H1 (cell line): Measurements from ENCODE around the gene ADGRE2. TPM values are rescaled to one million over a fixed set of nuclear protein-coding genes. Genes with fewer than 3 reads are reported as not detected.

Experiments used
- CTCF ChIA-PET: fragments of 300-600 bp; sonication (Branson Sonifier 250); formaldehyde crosslinking; loops from one replicate; lab custom pipeline; 2021; ENCODE audit not compliant: partially characterized antibody; lab: Charles Lee
- POLR2A ChIA-PET: fragments of 300-600 bp; sonication (Branson Sonifier 250); formaldehyde crosslinking; loops from one replicate; lab custom pipeline; 2021; ENCODE audit warnings: inconsistent platforms; ENCODE audit not compliant: partially characterized antibody; lab: Charles Lee
- DNase-seq, 2 experiments: peaks; one replicate each; pipeline versions ENCODE4 v3.0.0 to v3.0.0-alpha.2; 2010 to 2022; ENCODE audit warnings: low spot score in 2 of 2, low read depth in 1 of 2, mixed read lengths in 1 of 2
- FAIRE-seq: peaks from 2 replicates; lab custom pipeline; 2011; peaks lifted over from hg19 to GRCh38; lab: Jason Lieb, UNC
- H2AFZ ChIP-seq: 2 replicates; pipeline ENCODE4 v1.8.1; 2012; ENCODE audit warnings: low read length, inconsistent platforms
- H2AK5ac ChIP-seq: 2 replicates; pipeline ENCODE4 v1.6.1; 2013; ENCODE audit warnings: low read depth, low read length
- H2BK120ac ChIP-seq: replicated peaks from 2 replicates; pipeline ENCODE3; 2013; ENCODE audit warnings: low read depth, low read length, inconsistent platforms
- H2BK12ac ChIP-seq: 2 replicates; pipeline ENCODE4 v1.6.1; 2013; ENCODE audit warnings: low read depth, low read length
- H2BK15ac ChIP-seq: 2 replicates; pipeline ENCODE4 v1.6.1; 2013; ENCODE audit warnings: low read length
- H2BK20ac ChIP-seq: 2 replicates; pipeline ENCODE4 v1.6.1; 2013; ENCODE audit warnings: low read length
- H2BK5ac ChIP-seq: 2 replicates; pipeline ENCODE4 v1.6.1; 2013; ENCODE audit warnings: low read depth, low read length
- H3K14ac ChIP-seq: 2 replicates; pipeline ENCODE4 v1.6.1; 2013; ENCODE audit warnings: inconsistent platforms; ENCODE audit not compliant: insufficient read length
- H3K18ac ChIP-seq: 2 replicates; pipeline ENCODE4 v1.6.1; 2013; ENCODE audit warnings: low read length; ENCODE audit errors: extremely low read depth
- H3K23ac ChIP-seq: 2 replicates; pipeline ENCODE4 v1.6.1; 2013; ENCODE audit warnings: inconsistent platforms; ENCODE audit not compliant: insufficient read length
- H3K23me2 ChIP-seq: 2 replicates; pipeline ENCODE4 v1.6.1; 2013; ENCODE audit warnings: low read depth, low read length
- H3K27ac ChIP-seq: 2 replicates; pipeline ENCODE4 v1.6.1; 2011; ENCODE audit warnings: low read depth, low read length, inconsistent platforms
- H3K27me3 ChIP-seq, 4 experiments: replicated peaks in 1 of 4; 1 replicate in 1 of 4; 2 replicates in 3 of 4; pipeline versions ENCODE4 v1.6.1 to v1.8.1; 2011 to 2013; ENCODE audit warnings: low read length in 3 of 4, mild to moderate bottlenecking in 3 of 4, inconsistent platforms in 2 of 4, mixed read lengths in 2 of 4, moderate library complexity in 1 of 4; ENCODE audit not compliant: control insufficient read depth in 3 of 4, insufficient read depth in 3 of 4; ENCODE audit errors: extremely low read depth in 1 of 4
- H3K36me3 ChIP-seq, 4 experiments: 2 replicates each; pipeline versions ENCODE4 v1.6.1 to v1.8.1; 2011 to 2013; ENCODE audit warnings: mild to moderate bottlenecking in 4 of 4, low read length in 3 of 4, moderate library complexity in 2 of 4, control low read depth in 1 of 4, inconsistent platforms in 1 of 4; ENCODE audit not compliant: insufficient read depth in 4 of 4, control insufficient read depth in 2 of 4
- H3K4ac ChIP-seq: replicated peaks from 2 replicates; pipeline ENCODE3; 2013; ENCODE audit warnings: low read length, low read depth, mixed read lengths, inconsistent platforms; ENCODE audit not compliant: insufficient read length
- H3K4me1 ChIP-seq, 4 experiments: replicated peaks in 1 of 4; 1 replicate in 1 of 4; 2 replicates in 3 of 4; pipeline versions ENCODE4 v1.6.1 to v1.8.1; 2011 to 2013; ENCODE audit warnings: low read length in 3 of 4, inconsistent platforms in 2 of 4, mixed read lengths in 1 of 4; ENCODE audit not compliant: insufficient read depth in 4 of 4, control insufficient read depth in 3 of 4
- H3K4me2 ChIP-seq, 2 experiments: 2 replicates each; pipeline versions ENCODE4 v1.6.1 to v1.8.1; 2011 to 2013; ENCODE audit warnings: low read depth in 2 of 2, low read length in 2 of 2, control low read depth in 1 of 2, inconsistent platforms in 1 of 2, mild to moderate bottlenecking in 1 of 2; ENCODE audit not compliant: insufficient read depth in 1 of 2
- H3K4me3 ChIP-seq, 4 experiments: fragments of 200-600, 300-600 bp in 1 of 4; sonication (generic), shearing (Covaris generic), sonication (Bioruptor Twin) in 1 of 4; 2 replicates each; pipeline versions ENCODE4 v1.5.1 to v1.8.1; 2011 to 2016; ENCODE audit warnings: low read length in 4 of 4, low read depth in 3 of 4, control low read depth in 2 of 4, inconsistent platforms in 2 of 4, mild to moderate bottlenecking in 2 of 4, mixed read lengths in 1 of 4, moderate library complexity in 1 of 4; ENCODE audit not compliant: insufficient read depth in 2 of 4; ENCODE audit errors: extremely low read depth in 1 of 4
- H3K56ac ChIP-seq: replicated peaks from 2 replicates; pipeline ENCODE3; 2013; ENCODE audit warnings: low read depth, mild to moderate bottlenecking, mixed read lengths, low read length, inconsistent platforms; ENCODE audit not compliant: insufficient read length
- H3K79me1 ChIP-seq: 2 replicates; pipeline ENCODE4 v1.6.1; 2013; ENCODE audit warnings: low read depth, low read length, control low read depth
- H3K79me2 ChIP-seq, 2 experiments: 2 replicates each; pipeline versions ENCODE4 v1.6.1 to v1.8.1; 2012 to 2013; ENCODE audit warnings: low read length in 2 of 2, mild to moderate bottlenecking in 2 of 2, inconsistent platforms in 1 of 2; ENCODE audit not compliant: insufficient read depth in 2 of 2, control insufficient read depth in 1 of 2
- H3K9ac ChIP-seq, 4 experiments: replicated peaks in 1 of 4; 1 replicate in 1 of 4; 2 replicates in 3 of 4; pipeline versions ENCODE4 v1.6.1 to v1.8.1; 2011 to 2013; ENCODE audit warnings: low read depth in 3 of 4, low read length in 3 of 4, control low read depth in 2 of 4, mild to moderate bottlenecking in 2 of 4, moderate library complexity in 2 of 4, inconsistent platforms in 1 of 4; ENCODE audit errors: extremely low read depth in 1 of 4
- H3K9me3 ChIP-seq, 2 experiments: 2 replicates each; pipeline versions ENCODE4 v1.6.1 to v1.8.1; 2012 to 2013; ENCODE audit warnings: mild to moderate bottlenecking in 2 of 2, moderate library complexity in 2 of 2, control low read depth in 1 of 2, inconsistent platforms in 1 of 2, low read depth in 1 of 2, low read length in 1 of 2, mixed read lengths in 1 of 2; ENCODE audit not compliant: insufficient read depth in 2 of 2
- H4K20me1 ChIP-seq, 2 experiments: replicated peaks in 1 of 2; 2 replicates each; pipeline versions ENCODE3 to v1.8.1; 2011 to 2013; ENCODE audit warnings: inconsistent platforms in 2 of 2, low read length in 2 of 2, mild to moderate bottlenecking in 1 of 2; ENCODE audit not compliant: insufficient read depth in 2 of 2, control insufficient read depth in 1 of 2
- H4K5ac ChIP-seq: 2 replicates; pipeline ENCODE4 v1.6.1; 2013; ENCODE audit warnings: low read length, low read depth, mixed read lengths, inconsistent platforms; ENCODE audit not compliant: insufficient read length
- H4K8ac ChIP-seq: 2 replicates; pipeline ENCODE4 v1.8.0; 2013; ENCODE audit warnings: mild to moderate bottlenecking, moderate library complexity, low read length, inconsistent platforms; ENCODE audit not compliant: insufficient read depth; ENCODE audit errors: extremely low read depth
- H4K91ac ChIP-seq: replicated peaks from 2 replicates; pipeline ENCODE3; 2013; ENCODE audit warnings: low read length, mixed read lengths, inconsistent platforms; ENCODE audit not compliant: insufficient read length
- CHD2 ChIP-seq: IDR thresholded peaks from 2 replicates; pipeline ENCODE4 v1.6.1; 2012; ENCODE audit warnings: low read length, improper control_type of control experiment
- KDM4A ChIP-seq: IDR thresholded peaks from one replicate; pipeline ENCODE4 v1.7.1; 2012; ENCODE audit warnings: low read depth, mild to moderate bottlenecking, moderate library complexity, low read length, inconsistent platforms; ENCODE audit not compliant: severe bottlenecking
- TAF1 ChIP-seq: IDR thresholded peaks from 2 replicates; pipeline ENCODE4 v1.6.1; 2011; ENCODE audit warnings: mild to moderate bottlenecking, low read depth, low read length
- TAF7 ChIP-seq: optimal IDR thresholded peaks from 2 replicates; pipeline ENCODE3; 2011; ENCODE audit warnings: low read depth, mild to moderate bottlenecking, inconsistent platforms, low read length, moderate library complexity, borderline replicate concordance
- WGBS, 2 experiments: shearing (Covaris generic) in 1 of 2; methylation state at CpG; one replicate each; pipeline versions ENCODE4 v1.1.6 to v1.1.7; 2013 to 2015; ENCODE audit warnings: low lambda C conversion rate in 2 of 2, mixed read lengths in 2 of 2, inconsistent platforms in 1 of 2, low coverage in 1 of 2, missing lambda C conversion rate in 1 of 2; ENCODE audit not compliant: insufficient replicate concordance in 2 of 2, insufficient coverage in 1 of 2, insufficient read length in 1 of 2; ENCODE audit errors: extremely low coverage in 1 of 2, missing lambda C conversion rate in 1 of 2; 5-methylcytosine and 5-hydroxymethylcytosine counted together
- polyA plus RNA-seq, 7 experiments: library from polyadenylated mRNA; depleted of rRNA in 3 of 7; stranded (reverse) in 5 of 7; unstranded in 2 of 7; fragments of >200 nt in 5 of 7; fragments of 200-250 nt in 2 of 7; gene quantifications; 1 replicate in 5 of 7; 2 replicates in 1 of 7; 4 replicates in 1 of 7; pipeline versions ENCODE4 v1.2.1 to v1.2.3, GENCODE V29; 2011 to 2013; ENCODE audit warnings: missing spikeins in 2 of 7, mixed read lengths in 2 of 7
- total RNA-seq: library from RNA; stranded (reverse); fragmentation: NEBNext Ultra II Directional; extraction: Animal tissue kit (Norgen Biotek cat#: 25700); gene quantifications from 2 replicates; pipeline ENCODE4 v1.2.1, GENCODE V29; 2021
- TF ChIP-seq, protein P1 (sequence below): IDR thresholded peaks from 2 replicates; pipeline ENCODE4 v1.6.1; 2012; ENCODE audit warnings: low read length, inconsistent platforms

The ADGRE2 gene
- total and polyA plus RNA-seq, 2 of the 8 experiments (the other 6 are each of a cell fraction or from before 2014, with no cell fraction given) = 2.0 to 4.5 TPM

DNA sequence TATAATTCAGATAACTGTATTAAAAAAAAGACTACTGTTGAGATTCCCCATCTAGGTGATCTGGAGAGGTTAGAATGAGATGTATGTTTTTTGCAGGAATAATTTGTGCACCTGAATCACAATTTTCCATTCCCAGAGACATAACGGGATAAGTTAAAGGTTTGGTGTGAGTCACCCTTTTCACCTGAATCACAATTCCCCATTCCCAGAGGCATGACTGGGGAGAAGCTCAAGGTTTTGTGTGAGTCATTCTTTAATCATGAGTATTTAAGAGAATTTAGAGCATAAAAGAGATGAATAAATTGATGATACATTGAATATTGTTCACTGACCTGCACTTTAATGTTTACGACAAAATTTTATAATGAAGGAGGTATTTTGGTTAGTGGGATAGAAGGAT is 47.6 kb upstream of the ADGRE2 start:
- 88% methylated on average over 2 of the region's 2 CpGs; no CpG with 5 or more reads in 1 of the 2 experiments for WGBS, 2 experiments
- no peak overlapping the region for H3K23ac ChIP-seq
- no peak overlapping the region for H3K27ac ChIP-seq
- H2BK5ac ChIP-seq = no peak overlapping the region
- H3K27me3 ChIP-seq = no peaks in the 10 kb centered on the region
- no peak overlapping the region for H2AK5ac ChIP-seq
- H3K14ac ChIP-seq = no peak overlapping the region
- no peaks in the 10 kb centered on the region for H3K23me2 ChIP-seq
- ChIA-PET CTCF (interaction anchor here (0.6 kb wide), 1 partner anchor 81 kb away, joined by 4 read pairs; no protein-coding TSS in a partner anchor), POLR2A (no interaction called here)
- no peak overlapping the region for H2BK20ac ChIP-seq
- no peak overlapping the region for H3K4ac ChIP-seq
- no peak overlapping the region for H2BK120ac ChIP-seq
- H4K8ac ChIP-seq = no peak overlapping the region
- H3K36me3 ChIP-seq = no peaks in the 10 kb centered on the region
- H3K9ac ChIP-seq = no peak overlapping the region
- no peak overlapping the region for H2BK15ac ChIP-seq
- TF ChIP-seq TAF7 (no peak), CHD2 (no peak), KDM4A (no peak), TAF1 (no peak)
- TF ChIP-seq, protein P1, sequence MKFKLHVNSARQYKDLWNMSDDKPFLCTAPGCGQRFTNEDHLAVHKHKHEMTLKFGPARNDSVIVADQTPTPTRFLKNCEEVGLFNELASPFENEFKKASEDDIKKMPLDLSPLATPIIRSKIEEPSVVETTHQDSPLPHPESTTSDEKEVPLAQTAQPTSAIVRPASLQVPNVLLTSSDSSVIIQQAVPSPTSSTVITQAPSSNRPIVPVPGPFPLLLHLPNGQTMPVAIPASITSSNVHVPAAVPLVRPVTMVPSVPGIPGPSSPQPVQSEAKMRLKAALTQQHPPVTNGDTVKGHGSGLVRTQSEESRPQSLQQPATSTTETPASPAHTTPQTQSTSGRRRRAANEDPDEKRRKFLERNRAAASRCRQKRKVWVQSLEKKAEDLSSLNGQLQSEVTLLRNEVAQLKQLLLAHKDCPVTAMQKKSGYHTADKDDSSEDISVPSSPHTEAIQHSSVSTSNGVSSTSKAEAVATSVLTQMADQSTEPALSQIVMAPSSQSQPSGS = no peak
- no peak overlapping the region for H3K4me2 ChIP-seq
- no peak overlapping the region for H4K5ac ChIP-seq
- no peaks in the 10 kb centered on the region for H4K20me1 ChIP-seq
- no peaks in the 10 kb centered on the region for H3K79me2 ChIP-seq
- no peaks in the 10 kb centered on the region for H3K4me1 ChIP-seq
- FAIRE-seq (no peak), DNase-seq (no peak)
- H3K4me3 ChIP-seq = no peak overlapping the region
- no peak overlapping the region for H4K91ac ChIP-seq
- peaks cover 55 to 68% of the 10 kb centered on the region in 2 experiments for H3K9me3 ChIP-seq
- no peaks in the 10 kb centered on the region for H3K79me1 ChIP-seq
- H2BK12ac ChIP-seq = no peak overlapping the region
- H2AFZ ChIP-seq = no peak overlapping the region
- no peak overlapping the region for H3K56ac ChIP-seq
- no peak overlapping the region for H3K18ac ChIP-seq
